ENCODE data around the gene TMA7B.
"Not testable (repeated sequence)": the region's sequence is repeated elsewhere in the genome, so short reads cannot be mapped to it uniquely, and the experiment has no call there.

Gene TMA7B

DNA sequence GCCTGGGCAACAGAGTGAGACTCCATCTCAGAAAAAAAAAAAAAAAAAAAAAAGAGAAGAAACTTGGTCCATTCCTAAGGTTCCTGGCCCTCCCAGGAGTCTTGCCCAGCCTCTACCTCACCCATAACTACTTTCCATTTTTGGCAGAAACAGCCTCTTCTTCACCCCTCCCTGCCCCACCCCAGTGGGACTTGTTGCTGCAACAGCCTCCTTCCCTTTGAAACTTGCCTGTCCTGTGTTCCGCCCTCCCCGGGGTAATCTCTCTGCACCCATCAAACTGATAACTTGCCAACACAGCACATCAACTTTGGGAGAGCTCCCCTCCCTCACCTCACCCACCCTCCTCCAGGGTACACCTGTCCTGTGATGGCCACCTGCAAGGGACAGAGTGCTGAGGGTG is 24.5 kb downstream of the TMA7B start:
- DNase-seq (ENCODE audit: low read depth) = no peak

DNA sequence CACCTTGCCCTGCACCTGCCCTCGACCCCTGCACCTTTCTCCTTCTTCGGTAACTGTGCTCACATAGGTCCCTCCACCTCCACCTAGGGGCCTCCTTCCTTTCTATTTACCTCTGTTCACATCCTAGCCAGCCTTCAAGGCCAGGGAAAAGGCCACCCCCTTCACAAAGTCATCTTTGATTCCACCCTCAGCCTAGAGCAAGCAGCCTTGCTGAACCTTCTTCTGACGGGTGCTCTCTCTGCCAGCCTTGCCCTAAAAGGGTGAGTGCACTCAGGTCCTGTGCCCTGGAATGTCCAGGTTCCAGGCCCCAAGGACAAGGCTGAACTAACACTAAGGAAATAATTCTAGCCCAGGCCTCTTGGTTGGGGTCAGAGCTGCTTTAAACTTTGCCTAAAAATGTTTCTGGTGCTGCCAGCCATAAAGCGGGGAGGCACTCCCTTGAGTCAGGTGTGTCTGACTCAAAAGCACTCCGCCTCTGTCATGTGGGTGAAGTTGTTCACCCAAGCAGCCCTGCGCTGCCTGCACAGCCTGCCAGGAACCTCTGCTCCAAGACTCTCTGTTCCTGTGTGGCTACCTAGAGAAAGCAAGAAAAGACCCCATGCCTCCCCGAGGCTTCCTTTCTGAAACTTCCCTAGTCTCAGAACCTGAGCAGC is 25.3 kb downstream of the TMA7B start:
- no peak for DNase-seq (ENCODE audit: low read depth)

DNA sequence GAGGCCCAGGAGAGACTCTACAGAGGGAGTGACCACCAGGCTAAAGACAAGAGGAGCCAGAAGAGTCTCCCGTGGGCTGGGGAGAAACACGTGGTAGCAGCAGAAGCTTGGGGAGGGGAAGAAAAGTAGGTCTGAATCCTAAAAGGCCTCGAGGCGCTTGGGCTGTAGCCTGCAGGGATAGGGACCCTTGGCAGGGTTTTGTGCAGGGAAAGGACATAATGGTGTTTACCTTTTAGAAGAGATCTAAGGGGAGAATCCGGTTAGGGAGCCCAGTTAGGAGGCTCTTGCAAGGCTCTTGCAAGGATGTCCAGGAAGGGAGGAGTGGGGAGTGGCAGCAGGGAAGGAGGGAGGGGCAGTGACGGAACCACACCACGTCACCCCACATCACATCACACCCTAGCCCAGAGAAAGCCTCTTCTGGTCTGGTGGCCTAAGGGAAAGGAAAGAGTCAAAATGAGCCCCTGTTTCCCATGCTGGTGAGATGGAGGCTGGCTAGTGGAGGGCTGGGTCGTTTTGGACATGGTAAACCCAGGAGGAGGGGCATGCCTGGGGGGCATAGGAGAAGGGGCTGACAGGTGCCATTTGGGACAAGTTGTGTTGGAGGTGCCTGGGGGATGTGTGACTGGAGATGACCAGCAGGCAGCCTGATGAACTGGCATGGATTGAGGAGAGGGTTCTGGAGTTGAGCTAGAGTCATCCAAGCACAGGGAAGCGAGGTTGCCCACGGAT is 28.4 kb downstream of the TMA7B start:
- DNase-seq (ENCODE audit: low read depth) = no peak

DNA sequence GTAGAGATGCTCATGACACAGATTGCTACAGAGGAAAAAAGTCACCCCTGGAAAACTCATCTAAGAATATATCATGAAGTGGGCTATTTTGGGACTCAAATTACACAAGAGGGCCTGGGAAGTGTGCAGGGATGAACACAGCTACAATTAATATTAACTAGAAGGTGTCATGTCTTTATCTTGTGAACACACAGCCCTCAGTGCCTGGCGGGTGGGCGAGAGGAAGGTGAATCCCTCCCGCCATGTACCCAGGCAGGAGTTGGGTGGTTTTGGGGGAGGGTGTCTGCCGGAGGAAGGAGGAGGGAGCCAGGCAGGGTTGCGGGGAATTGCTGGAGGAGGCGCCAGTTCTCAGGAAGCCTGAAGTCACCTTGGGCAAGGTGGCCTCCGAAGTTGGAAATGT is 29.4 kb downstream of the TMA7B start:
- no peak for DNase-seq (ENCODE audit: low read depth)

DNA sequence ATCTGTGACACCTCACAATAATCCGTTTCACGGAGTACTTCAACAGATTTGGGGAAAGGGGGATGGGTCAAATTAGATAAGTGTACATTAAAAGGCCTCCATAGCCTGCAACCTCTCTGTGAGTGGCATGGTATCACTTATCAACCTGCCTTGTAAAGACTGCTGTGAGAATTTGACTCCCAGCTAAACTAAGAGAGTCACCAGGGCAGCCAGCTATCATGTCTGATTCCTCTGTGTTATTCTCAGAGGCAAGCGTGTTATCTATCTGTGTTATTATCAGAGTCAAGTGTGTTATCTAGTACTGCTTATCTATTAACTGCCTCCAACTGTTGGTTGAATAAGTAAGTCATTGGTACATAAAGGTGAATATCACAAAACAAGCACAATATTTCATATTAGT is 30.5 kb downstream of the TMA7B start:
- no peak for DNase-seq (ENCODE audit: low read depth)

DNA sequence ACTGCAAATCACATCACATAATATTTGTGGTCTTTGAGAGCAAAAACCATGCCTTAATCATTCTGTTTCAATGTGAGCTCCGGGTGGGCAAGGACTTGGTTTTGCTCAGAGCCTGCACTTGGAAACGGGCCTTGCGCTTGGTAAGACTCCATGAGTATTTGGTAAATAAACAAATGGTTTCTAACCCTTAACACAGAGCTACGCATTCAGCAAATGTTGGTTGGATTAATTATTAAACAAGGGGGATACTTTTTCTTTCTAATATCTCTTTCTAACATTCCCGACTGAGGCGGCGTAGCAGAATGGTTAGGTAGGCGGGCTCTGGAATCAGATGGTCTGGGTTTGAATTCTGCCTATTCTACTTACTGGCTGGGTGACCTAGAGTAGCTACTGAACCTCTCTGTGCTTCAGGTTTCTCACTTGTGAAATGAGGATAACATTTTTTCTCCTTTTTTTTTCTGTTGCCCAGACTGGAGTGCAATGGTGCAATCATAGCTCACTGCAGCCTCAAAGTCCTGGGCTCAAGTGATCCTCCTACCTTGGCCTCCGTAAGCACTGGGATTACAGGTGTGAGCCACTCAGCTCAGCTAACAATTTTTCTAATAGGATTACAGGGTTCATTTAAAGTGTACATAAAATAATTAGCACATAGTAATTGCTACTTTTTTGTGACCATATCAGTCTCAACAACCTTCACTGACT is 31.1 kb downstream of the TMA7B start:
- no peak for DNase-seq (ENCODE audit: low read depth)

DNA sequence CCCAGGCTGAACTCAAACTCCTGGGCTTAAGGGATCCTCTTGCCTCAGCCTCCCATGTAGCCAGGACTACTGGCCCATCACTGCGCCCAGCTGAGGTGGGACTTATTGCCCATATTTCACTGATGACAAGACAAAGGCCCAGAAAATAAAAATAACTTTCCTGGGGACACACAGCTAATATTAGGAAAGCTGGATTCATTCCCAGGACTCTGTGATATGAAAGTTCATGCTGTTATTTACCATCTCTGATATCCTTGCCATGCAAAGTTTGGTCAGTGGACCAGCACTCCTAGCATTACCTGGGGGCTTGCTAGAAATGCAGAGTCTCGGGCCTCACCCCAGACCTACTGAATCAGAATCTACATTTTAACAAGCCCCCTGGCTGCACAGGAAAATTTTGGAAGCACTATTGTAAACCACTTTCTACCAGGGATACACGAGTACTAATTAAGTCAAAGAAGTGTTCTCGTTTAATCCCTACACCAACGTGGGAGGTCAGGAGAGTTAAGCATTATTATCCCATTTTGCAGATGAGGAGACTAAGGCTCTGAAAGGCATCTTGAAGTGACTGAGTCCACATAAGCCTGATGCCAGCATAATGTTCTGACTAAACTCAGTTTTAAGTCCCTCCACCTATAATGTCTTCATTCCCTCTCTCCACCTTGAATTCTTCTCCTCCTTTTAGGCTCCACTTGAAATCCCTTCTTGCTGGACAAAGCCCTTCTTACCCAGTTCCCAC is 32.1 kb downstream of the TMA7B start:
- DNase-seq (ENCODE audit: low read depth) = no peak

DNA sequence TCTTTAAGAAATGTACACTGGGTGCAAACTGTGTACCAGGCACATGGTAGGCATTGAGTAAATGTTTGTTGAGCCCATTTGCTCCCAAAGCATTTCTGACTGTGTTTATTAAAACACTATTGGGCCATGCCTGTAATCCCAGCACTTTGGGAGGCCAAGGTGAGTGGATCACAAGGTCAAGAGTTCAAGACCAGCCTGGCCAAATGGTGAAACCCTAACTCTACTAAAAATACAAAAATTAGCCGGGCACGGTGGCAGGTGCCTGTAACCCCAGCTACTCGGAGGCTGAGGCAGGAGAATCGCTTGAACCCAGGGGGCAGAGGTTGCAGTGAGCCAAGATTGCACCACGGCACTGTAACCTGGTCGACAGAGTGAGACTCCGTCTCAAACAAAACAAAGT is 32.7 kb downstream of the TMA7B start:
- DNase-seq (ENCODE audit: low read depth) = not testable (repeated sequence)

DNA sequence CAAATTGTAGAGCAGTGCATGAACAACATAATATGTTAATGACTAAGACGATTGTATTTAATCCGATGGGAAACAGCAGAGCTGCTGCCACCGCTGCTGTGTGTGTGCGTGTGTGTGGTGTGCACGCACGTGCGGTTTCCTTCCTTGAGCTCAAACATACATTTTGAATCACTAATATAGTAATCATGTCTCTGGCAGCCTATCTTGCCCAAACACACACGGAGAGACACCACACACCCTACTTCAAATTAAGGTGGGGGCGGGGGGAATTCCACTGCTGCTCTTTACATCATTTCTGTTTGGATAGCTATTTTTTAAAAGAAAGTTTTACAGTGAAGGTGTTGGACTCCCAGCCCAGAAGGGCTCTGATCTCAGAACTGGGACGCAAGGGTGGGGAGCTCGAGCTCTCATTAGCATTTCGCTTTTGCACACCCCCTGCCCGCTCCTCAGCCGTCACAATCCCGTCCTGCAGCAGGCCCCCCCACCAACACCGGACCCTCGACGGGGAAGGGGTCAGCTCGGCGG is 33.9 kb downstream of the TMA7B start:
- DNase-seq (ENCODE audit: low read depth) = no peak

DNA sequence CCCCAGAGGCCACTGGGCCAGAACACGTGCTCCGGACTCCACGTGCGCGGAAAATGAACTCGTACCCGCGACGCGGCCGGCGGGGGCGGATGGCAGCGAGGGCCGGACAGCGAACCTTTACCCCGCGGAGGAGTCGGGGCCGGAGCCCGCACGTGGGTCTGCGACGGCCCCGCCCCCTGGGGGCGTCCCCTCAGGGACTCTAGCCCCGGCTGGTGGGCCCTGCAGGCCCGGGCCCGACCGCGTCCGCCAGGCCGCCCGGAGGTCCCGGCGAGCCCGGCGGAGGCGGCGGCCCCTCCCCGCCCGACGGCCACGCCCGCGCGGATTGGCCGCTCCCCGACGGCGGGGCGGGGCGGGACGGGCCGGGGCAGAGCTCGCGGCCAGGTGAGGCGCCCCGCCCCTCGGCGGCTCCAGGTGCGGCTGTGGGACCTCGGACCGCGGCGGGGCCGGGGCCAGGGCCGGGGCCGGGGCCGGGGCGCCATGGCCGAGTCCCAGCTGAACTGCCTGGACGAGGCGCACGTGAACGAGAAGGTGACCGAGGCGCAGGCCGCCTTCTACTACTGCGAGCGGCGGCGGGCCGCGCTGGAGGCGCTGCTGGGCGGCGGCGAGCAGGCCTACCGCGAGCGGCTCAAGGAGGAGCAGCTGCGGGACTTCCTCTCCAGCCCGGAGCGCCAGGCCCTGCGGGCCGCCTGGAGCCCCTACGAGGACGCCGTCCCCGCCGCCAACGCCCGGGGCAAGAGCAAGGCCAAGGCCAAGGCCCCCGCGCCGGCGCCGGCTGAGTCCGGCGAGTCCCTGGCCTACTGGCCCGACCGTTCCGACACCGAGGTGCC is 34.6 kb downstream of the TMA7B start, which contains the start of gene FAM83F:
TSS of gene FAM83F (plus strand) at position 389 of the 827 bp plus-strand sequence. CDS start at position 478, 89 bp downstream.
- DNase-seq (ENCODE audit: low read depth) = no peak

DNA sequence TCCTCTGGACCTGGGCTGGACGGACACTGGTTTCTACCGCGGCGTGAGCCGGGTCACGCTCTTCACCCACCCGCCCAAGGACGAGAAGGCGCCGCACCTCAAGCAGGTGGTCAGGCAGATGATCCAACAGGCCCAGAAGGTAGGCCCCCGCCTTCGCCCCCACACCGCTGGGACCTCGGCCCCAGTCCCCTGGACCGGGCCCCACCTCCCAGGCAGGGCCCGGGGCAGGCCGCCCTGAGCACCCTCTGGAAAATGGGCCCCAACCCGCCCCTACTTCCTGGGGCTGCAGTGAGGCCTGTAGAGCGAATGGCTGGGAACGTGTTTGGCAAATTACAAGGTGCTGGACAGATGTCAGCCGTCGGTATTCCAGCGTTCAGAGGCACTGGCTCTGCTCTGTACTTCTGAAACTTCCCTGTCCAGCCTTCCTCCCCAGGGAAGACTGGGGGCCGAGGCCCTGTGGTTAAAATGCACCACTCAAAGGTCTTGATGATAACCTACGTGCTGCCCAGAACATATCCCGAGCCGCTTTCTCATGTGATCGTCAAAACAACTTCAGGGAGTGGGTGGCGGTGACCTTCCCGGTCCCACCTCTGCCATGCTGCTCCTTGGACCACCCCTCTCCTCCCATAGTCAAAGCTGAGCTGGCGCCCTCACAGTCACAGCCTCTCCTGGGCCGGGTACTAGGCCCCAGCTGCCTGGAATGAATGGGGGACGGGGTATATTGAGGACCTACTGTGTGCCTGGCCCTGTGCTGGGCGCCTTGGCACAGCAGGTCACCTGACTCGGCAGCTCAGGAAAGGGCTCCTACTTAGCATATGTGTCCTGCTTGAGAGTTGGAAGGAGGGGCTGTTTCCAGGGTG is 35.4 kb downstream of the TMA7B start:
- DNase-seq (ENCODE audit: low read depth) = no peak

DNA sequence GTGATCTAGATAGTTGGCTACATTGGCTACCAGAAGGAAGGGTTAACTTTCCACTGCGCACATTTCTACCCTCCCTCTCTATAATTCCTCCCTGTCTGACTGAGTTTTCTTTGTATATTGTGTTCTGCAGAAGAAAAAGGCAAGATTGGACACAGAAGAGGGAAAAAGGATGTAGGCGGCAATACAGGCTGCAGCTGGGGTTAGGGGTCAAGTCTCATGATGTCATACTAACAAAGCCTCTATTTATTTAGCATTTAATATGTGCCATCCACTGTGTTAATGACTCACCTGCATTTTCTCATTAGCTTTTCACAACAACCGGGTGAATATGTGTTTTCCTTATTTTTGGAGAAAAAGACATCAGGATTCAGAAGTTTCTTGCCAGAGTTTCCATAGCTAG is 36.5 kb downstream of the TMA7B start:
- no peak for DNase-seq (ENCODE audit: low read depth)

DNA sequence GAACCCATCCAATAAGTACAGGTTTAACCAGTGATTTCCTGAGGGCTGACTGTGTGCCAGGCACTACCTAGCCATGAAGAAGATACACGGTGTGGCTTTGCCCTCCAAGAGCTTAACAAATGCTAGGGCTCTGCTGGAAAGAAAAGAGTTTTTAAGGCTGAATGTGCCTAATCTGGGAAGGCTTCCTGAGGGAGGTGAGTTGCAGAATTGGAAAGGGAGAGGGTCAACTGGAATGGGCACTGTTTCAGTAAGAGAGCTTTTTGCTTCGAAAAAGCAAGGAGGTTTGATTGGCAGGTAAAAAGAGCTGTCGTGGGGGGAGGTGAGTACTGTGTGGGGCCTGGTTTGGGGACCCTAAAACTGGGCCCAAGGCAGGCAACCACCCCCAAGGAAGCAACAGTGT is 37.2 kb downstream of the TMA7B start:
- no peak for DNase-seq (ENCODE audit: low read depth)

DNA sequence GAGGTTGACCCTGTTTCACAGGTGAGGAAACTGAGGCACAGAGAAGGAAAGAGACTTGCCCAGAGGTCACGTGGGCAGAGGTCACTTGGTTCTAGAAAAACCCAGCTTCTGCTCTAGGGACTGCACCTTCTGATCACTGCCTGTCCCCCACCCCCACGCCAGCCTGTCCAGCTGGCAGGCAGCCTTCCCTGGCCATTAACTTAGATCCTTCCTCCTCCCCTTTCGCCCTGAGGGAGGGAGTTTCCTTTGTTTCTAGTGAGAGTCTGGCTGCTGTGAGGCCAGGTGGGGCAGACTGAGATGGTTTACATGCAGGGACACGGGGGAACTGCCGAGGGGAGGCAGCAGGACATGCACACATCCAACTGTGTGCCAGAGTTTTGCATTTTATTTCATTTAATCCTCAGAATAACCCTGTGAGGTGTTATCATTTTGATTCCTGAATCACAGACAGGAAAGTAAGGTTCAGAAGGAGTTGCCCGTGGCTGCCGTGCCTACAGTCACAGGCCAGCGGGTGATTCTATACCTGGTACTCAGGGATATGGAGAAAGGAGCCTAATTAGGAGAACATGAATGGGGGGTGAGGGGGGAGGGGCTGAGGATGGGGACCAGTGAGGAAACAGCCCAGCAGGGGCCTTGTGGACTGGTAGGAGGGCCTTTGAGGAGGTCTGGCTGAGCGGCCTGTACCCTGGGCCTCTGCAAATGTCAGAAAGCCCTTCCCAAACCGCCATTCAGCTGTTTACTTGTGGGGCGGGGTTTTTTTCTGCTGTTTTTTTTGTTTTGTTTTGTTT is 37.9 kb downstream of the TMA7B start:
- DNase-seq (ENCODE audit: low read depth) = no peak

DNA sequence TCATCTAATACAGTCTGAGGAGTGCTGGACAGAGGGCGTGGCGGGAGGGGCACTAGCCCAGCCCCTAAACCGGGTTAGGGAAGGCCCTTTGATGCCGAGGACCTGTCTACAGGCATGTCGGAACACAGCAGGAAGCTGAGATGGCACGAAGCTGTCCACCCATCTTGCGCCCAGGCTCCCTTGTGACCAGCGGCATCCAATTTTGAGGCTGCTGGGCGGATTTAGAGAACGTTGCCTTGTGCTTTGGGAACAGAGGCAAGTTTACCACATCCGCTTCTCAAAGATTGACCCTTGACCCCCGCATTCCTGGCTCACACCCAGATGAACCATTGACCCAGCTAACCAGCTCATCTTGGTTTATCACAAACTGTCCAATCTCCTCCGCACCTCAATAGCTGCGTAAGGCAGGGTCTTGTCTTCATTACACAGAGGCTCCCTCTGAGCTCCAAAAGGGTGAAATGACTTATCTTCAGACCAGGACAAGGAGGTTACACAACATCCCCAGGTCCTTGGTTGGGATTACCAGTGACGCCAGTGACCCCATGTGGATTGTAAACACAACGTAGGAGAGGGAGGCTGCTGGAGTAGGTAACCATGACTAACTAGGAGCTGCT is 39.1 kb downstream of the TMA7B start:
- no peak for DNase-seq (ENCODE audit: low read depth)

DNA sequence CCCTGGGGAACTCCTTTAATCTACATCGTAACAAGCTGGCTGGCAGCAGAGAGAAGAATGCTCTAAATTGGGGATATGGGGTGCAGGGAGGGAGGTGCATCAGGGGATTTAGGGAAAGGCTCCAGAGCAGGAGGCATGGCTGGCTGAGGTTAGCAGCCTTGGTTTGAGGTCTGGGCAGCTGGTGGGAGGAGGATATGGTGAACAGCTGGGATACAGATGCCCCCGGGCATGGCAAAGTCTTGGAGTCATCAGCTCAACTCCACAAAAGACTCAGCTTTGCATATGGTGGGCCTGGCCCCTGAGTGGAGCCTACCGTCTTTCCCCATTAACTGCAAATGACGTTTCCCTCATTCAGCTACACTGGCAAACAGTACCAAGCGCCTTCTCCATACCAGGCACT is 40.0 kb downstream of the TMA7B start:
- DNase-seq (ENCODE audit: low read depth) = no peak

DNA sequence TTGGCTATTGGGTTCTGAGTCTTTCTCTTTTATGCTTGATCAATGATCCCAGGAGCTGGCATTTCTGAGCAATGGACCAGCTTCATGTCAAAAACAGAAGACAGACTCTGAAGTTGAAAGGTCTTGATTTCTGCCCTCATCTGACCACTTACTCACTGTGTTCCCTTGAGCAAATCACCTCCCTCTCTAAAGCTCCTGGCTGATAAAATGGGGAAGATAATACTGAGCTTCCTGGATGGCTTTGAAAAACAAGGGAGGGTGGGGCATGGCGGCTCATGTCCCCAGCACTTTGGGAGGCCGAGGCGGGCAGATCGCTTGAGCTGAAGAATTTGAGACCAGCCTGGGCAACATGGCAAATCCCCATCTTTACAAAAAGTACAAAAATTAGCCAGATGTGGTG is 40.9 kb downstream of the TMA7B start:
- DNase-seq (ENCODE audit: low read depth) = no peak

DNA sequence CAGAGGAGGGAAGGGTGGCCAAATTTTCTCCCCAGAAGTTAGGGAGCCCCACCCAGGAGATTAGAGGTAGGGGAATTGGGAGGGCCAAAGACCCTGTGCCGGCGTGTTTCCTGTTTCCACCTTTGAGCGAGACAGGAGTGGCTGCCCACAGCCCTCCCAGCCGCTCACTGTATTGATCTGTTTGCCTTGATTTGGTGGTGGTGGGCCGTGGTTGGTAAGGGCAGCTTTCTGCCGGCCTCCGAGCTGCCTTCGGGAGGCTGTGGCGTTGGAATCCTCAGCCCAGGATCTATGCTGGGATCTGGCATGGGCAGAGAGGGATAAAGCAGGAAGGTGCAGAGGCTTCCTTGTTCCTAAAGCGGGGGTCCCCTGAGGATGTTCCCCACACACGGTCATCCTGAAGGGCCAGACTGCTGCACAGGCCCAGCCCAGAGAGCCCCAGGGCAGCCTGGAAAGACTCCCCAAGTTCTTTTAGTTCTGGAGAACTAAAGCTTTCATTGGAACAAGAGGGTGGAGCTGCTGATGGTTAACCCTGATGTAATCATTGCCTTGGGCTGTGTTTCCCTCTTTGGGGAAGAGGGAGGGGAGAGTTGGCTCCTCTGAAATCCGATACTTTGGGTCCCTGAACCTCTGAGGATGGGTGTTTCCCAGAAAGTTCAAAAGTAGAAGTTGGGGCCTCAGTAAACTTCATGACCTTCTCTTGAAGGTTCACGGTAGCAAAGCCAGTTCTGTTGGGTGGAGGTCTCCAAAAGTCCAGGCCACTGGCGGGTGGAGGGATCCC is 41.8 kb downstream of the TMA7B start:
- no peak for DNase-seq (ENCODE audit: low read depth)

Data from stimulated activated CD8-positive, alpha-beta memory T cell treated with anti-CD3 and anti-CD28 coated beads, Interleukin-12 subunit alpha, Interleukin-12 subunit beta, amount 100 ng/mL, for 1 hour (primary cell).